H1 (cell line): ENCODE results near the gene WDFY3. TPM values are rescaled to one million over a fixed set of nuclear protein-coding genes. Genes with fewer than 3 reads are reported as not detected.

Experiments used
- E2F6 ChIP-seq: IDR thresholded peaks from 2 replicates; pipeline ENCODE4 v1.6.1; 2012; ENCODE audit warnings: inconsistent platforms
- RFX5 ChIP-seq: IDR thresholded peaks from 2 replicates; pipeline ENCODE4 v1.6.1; 2011; ENCODE audit warnings: low read depth, low read length, improper control_type of control experiment, borderline replicate concordance
- SIX5 ChIP-seq: IDR thresholded peaks from 2 replicates; pipeline ENCODE4 v1.6.1; 2011; ENCODE audit warnings: mild to moderate bottlenecking, low read depth, low read length
- polyA plus RNA-seq, 7 experiments: library from polyadenylated mRNA; depleted of rRNA in 3 of 7; stranded (reverse) in 5 of 7; unstranded in 2 of 7; fragments of >200 nt in 5 of 7; fragments of 200-250 nt in 2 of 7; gene quantifications; 1 replicate in 5 of 7; 2 replicates in 1 of 7; 4 replicates in 1 of 7; pipeline versions ENCODE4 v1.2.1 to v1.2.3, GENCODE V29; 2011 to 2013; ENCODE audit warnings: missing spikeins in 2 of 7, mixed read lengths in 2 of 7
- total RNA-seq: library from RNA; stranded (reverse); fragmentation: NEBNext Ultra II Directional; extraction: Animal tissue kit (Norgen Biotek cat#: 25700); gene quantifications from 2 replicates; pipeline ENCODE4 v1.2.1, GENCODE V29; 2021
- TF ChIP-seq, protein P1 (sequence below): fragments of 300-600 bp; sonication (generic); IDR thresholded peaks from 2 replicates; pipeline ENCODE4 v1.7.1; 2012; ENCODE audit warnings: low read length, moderate library complexity, mild to moderate bottlenecking, inconsistent platforms; ENCODE audit not compliant: insufficient replicate concordance

The WDFY3 gene
- total and polyA plus RNA-seq, 2 of the 8 experiments (the other 6 are each of a cell fraction or from before 2014, with no cell fraction given), result 25.6 to 62.4 TPM

- TF ChIP-seq, protein P1, sequence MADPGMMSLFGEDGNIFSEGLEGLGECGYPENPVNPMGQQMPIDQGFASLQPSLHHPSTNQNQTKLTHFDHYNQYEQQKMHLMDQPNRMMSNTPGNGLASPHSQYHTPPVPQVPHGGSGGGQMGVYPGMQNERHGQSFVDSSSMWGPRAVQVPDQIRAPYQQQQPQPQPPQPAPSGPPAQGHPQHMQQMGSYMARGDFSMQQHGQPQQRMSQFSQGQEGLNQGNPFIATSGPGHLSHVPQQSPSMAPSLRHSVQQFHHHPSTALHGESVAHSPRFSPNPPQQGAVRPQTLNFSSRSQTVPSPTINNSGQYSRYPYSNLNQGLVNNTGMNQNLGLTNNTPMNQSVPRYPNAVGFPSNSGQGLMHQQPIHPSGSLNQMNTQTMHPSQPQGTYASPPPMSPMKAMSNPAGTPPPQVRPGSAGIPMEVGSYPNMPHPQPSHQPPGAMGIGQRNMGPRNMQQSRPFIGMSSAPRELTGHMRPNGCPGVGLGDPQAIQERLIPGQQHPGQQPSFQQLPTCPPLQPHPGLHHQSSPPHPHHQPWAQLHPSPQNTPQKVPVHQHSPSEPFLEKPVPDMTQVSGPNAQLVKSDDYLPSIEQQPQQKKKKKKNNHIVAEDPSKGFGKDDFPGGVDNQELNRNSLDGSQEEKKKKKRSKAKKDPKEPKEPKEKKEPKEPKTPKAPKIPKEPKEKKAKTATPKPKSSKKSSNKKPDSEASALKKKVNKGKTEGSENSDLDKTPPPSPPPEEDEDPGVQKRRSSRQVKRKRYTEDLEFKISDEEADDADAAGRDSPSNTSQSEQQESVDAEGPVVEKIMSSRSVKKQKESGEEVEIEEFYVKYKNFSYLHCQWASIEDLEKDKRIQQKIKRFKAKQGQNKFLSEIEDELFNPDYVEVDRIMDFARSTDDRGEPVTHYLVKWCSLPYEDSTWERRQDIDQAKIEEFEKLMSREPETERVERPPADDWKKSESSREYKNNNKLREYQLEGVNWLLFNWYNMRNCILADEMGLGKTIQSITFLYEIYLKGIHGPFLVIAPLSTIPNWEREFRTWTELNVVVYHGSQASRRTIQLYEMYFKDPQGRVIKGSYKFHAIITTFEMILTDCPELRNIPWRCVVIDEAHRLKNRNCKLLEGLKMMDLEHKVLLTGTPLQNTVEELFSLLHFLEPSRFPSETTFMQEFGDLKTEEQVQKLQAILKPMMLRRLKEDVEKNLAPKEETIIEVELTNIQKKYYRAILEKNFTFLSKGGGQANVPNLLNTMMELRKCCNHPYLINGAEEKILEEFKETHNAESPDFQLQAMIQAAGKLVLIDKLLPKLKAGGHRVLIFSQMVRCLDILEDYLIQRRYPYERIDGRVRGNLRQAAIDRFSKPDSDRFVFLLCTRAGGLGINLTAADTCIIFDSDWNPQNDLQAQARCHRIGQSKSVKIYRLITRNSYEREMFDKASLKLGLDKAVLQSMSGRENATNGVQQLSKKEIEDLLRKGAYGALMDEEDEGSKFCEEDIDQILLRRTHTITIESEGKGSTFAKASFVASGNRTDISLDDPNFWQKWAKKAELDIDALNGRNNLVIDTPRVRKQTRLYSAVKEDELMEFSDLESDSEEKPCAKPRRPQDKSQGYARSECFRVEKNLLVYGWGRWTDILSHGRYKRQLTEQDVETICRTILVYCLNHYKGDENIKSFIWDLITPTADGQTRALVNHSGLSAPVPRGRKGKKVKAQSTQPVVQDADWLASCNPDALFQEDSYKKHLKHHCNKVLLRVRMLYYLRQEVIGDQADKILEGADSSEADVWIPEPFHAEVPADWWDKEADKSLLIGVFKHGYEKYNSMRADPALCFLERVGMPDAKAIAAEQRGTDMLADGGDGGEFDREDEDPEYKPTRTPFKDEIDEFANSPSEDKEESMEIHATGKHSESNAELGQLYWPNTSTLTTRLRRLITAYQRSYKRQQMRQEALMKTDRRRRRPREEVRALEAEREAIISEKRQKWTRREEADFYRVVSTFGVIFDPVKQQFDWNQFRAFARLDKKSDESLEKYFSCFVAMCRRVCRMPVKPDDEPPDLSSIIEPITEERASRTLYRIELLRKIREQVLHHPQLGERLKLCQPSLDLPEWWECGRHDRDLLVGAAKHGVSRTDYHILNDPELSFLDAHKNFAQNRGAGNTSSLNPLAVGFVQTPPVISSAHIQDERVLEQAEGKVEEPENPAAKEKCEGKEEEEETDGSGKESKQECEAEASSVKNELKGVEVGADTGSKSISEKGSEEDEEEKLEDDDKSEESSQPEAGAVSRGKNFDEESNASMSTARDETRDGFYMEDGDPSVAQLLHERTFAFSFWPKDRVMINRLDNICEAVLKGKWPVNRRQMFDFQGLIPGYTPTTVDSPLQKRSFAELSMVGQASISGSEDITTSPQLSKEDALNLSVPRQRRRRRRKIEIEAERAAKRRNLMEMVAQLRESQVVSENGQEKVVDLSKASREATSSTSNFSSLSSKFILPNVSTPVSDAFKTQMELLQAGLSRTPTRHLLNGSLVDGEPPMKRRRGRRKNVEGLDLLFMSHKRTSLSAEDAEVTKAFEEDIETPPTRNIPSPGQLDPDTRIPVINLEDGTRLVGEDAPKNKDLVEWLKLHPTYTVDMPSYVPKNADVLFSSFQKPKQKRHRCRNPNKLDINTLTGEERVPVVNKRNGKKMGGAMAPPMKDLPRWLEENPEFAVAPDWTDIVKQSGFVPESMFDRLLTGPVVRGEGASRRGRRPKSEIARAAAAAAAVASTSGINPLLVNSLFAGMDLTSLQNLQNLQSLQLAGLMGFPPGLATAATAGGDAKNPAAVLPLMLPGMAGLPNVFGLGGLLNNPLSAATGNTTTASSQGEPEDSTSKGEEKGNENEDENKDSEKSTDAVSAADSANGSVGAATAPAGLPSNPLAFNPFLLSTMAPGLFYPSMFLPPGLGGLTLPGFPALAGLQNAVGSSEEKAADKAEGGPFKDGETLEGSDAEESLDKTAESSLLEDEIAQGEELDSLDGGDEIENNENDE, result no peak
- TF ChIP-seq E2F6 (no peak), RFX5 (no peak), SIX5 (no peak)
Measured at GRCh38 chr4:84847978-84848377, 118.5 kb downstream of the WDFY3 start (continued).
